Trophoblast cell (in vitro differentiated cells and primary cell): ENCODE measurements around the gene CLEC16A.

Source experiments
- DNase-seq, 2 donors: peaks; one replicate each; pipeline ENCODE4 v3.0.0-alpha.2; 2016
- H2AFZ ChIP-seq: 2 replicates; pipeline ENCODE4 v1.6.1; 2013; ENCODE audit warnings: low read length, moderate library complexity, mild to moderate bottlenecking; ENCODE audit not compliant: insufficient read depth, poor library complexity
- H2AK5ac ChIP-seq: 2 replicates; pipeline ENCODE4 v1.6.1; 2013; ENCODE audit warnings: mild to moderate bottlenecking, low read length
- H2BK120ac ChIP-seq: 2 replicates; pipeline ENCODE4 v1.6.1; 2013; ENCODE audit warnings: low read length, mild to moderate bottlenecking, moderate library complexity; ENCODE audit not compliant: insufficient read depth, poor library complexity
- H2BK12ac ChIP-seq: 2 replicates; pipeline ENCODE4 v1.6.1; 2013; ENCODE audit warnings: mild to moderate bottlenecking, low read length, moderate library complexity
- H2BK5ac ChIP-seq: 2 replicates; pipeline ENCODE4 v1.6.1; 2013; ENCODE audit warnings: low read length, low read depth, moderate library complexity, mild to moderate bottlenecking; ENCODE audit not compliant: poor library complexity
- H3K14ac ChIP-seq: 2 replicates; pipeline ENCODE4 v1.6.1; 2013; ENCODE audit warnings: mild to moderate bottlenecking, low read length
- H3K18ac ChIP-seq: 2 replicates; pipeline ENCODE4 v1.6.1; 2013; ENCODE audit warnings: mild to moderate bottlenecking, low read length
- H3K23ac ChIP-seq: 2 replicates; pipeline ENCODE4 v1.6.1; 2013; ENCODE audit warnings: low read length
- H3K27ac ChIP-seq: 2 replicates; pipeline ENCODE4 v1.5.1; 2013; ENCODE audit warnings: low read depth, mild to moderate bottlenecking, inconsistent platforms, low read length, moderate library complexity
- H3K27me3 ChIP-seq: 2 replicates; pipeline ENCODE4 v1.6.1; 2013; ENCODE audit warnings: inconsistent platforms, mild to moderate bottlenecking, low read length, moderate library complexity; ENCODE audit not compliant: insufficient read depth
- H3K36me3 ChIP-seq, 2 experiments: 1 replicate in 1 of 2; 2 replicates in 1 of 2; pipeline ENCODE4 v1.6.1; 2013; ENCODE audit warnings: low read length in 2 of 2, mild to moderate bottlenecking in 2 of 2, moderate library complexity in 1 of 2; ENCODE audit not compliant: insufficient read depth in 2 of 2, control insufficient read depth in 1 of 2
- H3K4ac ChIP-seq: 2 replicates; pipeline ENCODE4 v1.6.1; 2013; ENCODE audit warnings: low read depth, mild to moderate bottlenecking, low read length, moderate library complexity
- H3K4me1 ChIP-seq, 2 experiments: 1 replicate in 1 of 2; 2 replicates in 1 of 2; pipeline ENCODE4 v1.6.1; 2013; ENCODE audit warnings: low read length in 2 of 2, mild to moderate bottlenecking in 2 of 2, moderate library complexity in 1 of 2; ENCODE audit not compliant: insufficient read depth in 2 of 2, control insufficient read depth in 1 of 2
- H3K4me2 ChIP-seq: 2 replicates; pipeline ENCODE4 v1.6.1; 2013; ENCODE audit warnings: inconsistent platforms, mild to moderate bottlenecking, low read length, moderate library complexity
- H3K4me3 ChIP-seq: 2 replicates; pipeline ENCODE4 v1.5.1; 2013; ENCODE audit warnings: mild to moderate bottlenecking, low read depth, low read length, inconsistent platforms
- H3K79me1 ChIP-seq: one replicate; pipeline ENCODE4 v1.6.1; 2013; ENCODE audit warnings: low read length
- H3K79me2 ChIP-seq: 2 replicates; pipeline ENCODE4 v1.6.1; 2013; ENCODE audit warnings: low read length, mild to moderate bottlenecking; ENCODE audit not compliant: control insufficient read depth, insufficient read depth, poor library complexity
- H3K9ac ChIP-seq: 2 replicates; pipeline ENCODE4 v1.6.1; 2013; ENCODE audit warnings: mild to moderate bottlenecking, low read length
- H3K9me3 ChIP-seq: 2 replicates; pipeline ENCODE4 v1.6.1; 2013; ENCODE audit warnings: low read depth, mild to moderate bottlenecking, control low read depth, inconsistent platforms, low read length; ENCODE audit not compliant: insufficient read depth
- H4K12ac ChIP-seq: 2 replicates; pipeline ENCODE4 v1.6.1; 2013; ENCODE audit warnings: low read depth, mild to moderate bottlenecking, low read length, moderate library complexity
- H4K8ac ChIP-seq: 2 replicates; pipeline ENCODE4 v1.6.1; 2013; ENCODE audit warnings: low read depth, mild to moderate bottlenecking, low read length, moderate library complexity
- H4K91ac ChIP-seq: one replicate; pipeline ENCODE4 v1.6.1; 2013; ENCODE audit warnings: low read depth, mild to moderate bottlenecking, low read length, moderate library complexity
- WGBS: extraction: QIAGEN DNeasy Blood & Tissue Kit; methylation state at CpG from one replicate; pipeline ENCODE4 v1.1.7; 2013; ENCODE audit warnings: missing lambda C conversion rate; ENCODE audit not compliant: insufficient read length, insufficient coverage; ENCODE audit errors: extremely low coverage; 5-methylcytosine and 5-hydroxymethylcytosine counted together

The CLEC16A gene

GRCh38 chr16:11157143-11157542 is 212.8 kb downstream of the CLEC16A start:
- Histone ChIP-seq H3K4me1 (peaks cover 6 to 14% of the 10 kb centered on the region in 2 experiments), H2AK5ac (no peak overlapping the region), H2BK120ac (no peak overlapping the region), H2BK12ac (no peak overlapping the region), H3K14ac (no peak overlapping the region), H4K12ac (no peak overlapping the region), H3K23ac (no peak overlapping the region), H2BK5ac (no peak overlapping the region), H3K18ac (no peak overlapping the region), H4K91ac (no peak overlapping the region), H3K4ac (no peak overlapping the region), H3K4me3 (no peak overlapping the region), H3K9me3 (no peaks in the 10 kb centered on the region), H3K79me2 (no peaks in the 10 kb centered on the region), H3K36me3 (no peaks in the 10 kb centered on the region), H2AFZ (no peak overlapping the region), H3K4me2 (no peak overlapping the region), H3K27me3 (no peaks in the 10 kb centered on the region), H4K8ac (no peak overlapping the region), H3K79me1 (peaks cover 3% of the 10 kb centered on the region), H3K27ac (no peak overlapping the region), H3K9ac (no peak overlapping the region)
- no CpG with 5 or more reads among the region's 7 CpGs for WGBS
- DNase-seq = no peak

GRCh38 chr16:11158018-11158417 is 213.7 kb downstream of the CLEC16A start:
- DNase-seq = peak; percentile 13 to 45
- H2AFZ ChIP-seq = no peak overlapping the region
- no peak overlapping the region for H2BK5ac ChIP-seq
- no peaks in the 10 kb centered on the region for H3K79me2 ChIP-seq
- H3K79me1 ChIP-seq = peaks cover 3% of the 10 kb centered on the region
- H3K36me3 ChIP-seq = no peaks in the 10 kb centered on the region
- no peak overlapping the region for H2BK120ac ChIP-seq
- H3K9ac ChIP-seq = no peak overlapping the region
- H2BK12ac ChIP-seq = no peak overlapping the region
- no peak overlapping the region for H3K18ac ChIP-seq
- no peak overlapping the region for H3K4me3 ChIP-seq
- H3K4me1 ChIP-seq = peaks cover 6 to 14% of the 10 kb centered on the region in 2 experiments
- H4K91ac ChIP-seq = no peak overlapping the region
- no peaks in the 10 kb centered on the region for H3K9me3 ChIP-seq
- H3K14ac ChIP-seq = no peak overlapping the region
- H3K23ac ChIP-seq = no peak overlapping the region
- H4K8ac ChIP-seq = no peak overlapping the region
- no peak overlapping the region for H4K12ac ChIP-seq
- no peak overlapping the region for H3K4ac ChIP-seq
- H2AK5ac ChIP-seq = no peak overlapping the region
- no CpG with 5 or more reads among the region's 12 CpGs for WGBS
- no peak overlapping the region for H3K27ac ChIP-seq
- no peaks in the 10 kb centered on the region for H3K27me3 ChIP-seq
- H3K4me2 ChIP-seq = no peak overlapping the region

DNA sequence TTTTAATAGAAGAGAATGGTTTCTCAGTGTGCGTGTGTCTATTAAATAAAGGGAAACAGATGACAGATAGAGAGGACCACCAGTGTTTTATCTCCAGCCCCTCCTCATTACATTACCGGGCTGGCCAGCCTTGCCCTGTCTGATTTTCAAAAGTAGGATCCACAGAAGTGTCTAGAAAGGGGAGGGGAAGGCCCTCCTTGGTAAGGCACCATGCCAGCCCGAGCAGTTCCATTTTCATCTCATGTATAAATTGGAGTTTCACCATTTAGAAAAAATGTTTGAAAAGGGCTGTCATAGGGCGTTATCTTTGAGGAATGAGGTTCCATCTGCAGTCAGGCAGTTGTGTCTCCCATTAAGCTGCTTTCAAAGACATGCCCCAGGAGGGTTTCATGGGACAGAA is 214.9 kb downstream of the CLEC16A start:
- H3K14ac ChIP-seq = no peak overlapping the region
- H2BK5ac ChIP-seq = no peak overlapping the region
- H3K27ac ChIP-seq = no peak overlapping the region
- DNase-seq = no peak
- H3K36me3 ChIP-seq = no peaks in the 10 kb centered on the region
- H2BK120ac ChIP-seq = no peak overlapping the region
- no peak overlapping the region for H3K4ac ChIP-seq
- H3K79me1 ChIP-seq = peaks cover 3% of the 10 kb centered on the region
- H2AK5ac ChIP-seq = no peak overlapping the region
- H3K9ac ChIP-seq = no peak overlapping the region
- H3K4me3 ChIP-seq = no peak overlapping the region
- no peak overlapping the region for H4K91ac ChIP-seq
- H3K23ac ChIP-seq = no peak overlapping the region
- H3K4me1 ChIP-seq = peaks cover 6 to 14% of the 10 kb centered on the region in 2 experiments
- H3K27me3 ChIP-seq = no peaks in the 10 kb centered on the region
- no peaks in the 10 kb centered on the region for H3K79me2 ChIP-seq
- no peak overlapping the region for H4K8ac ChIP-seq
- no peak overlapping the region for H2AFZ ChIP-seq
- H3K4me2 ChIP-seq = no peak overlapping the region
- H4K12ac ChIP-seq = no peak overlapping the region
- H3K9me3 ChIP-seq = no peaks in the 10 kb centered on the region
- H2BK12ac ChIP-seq = no peak overlapping the region
- no CpG with 5 or more reads among the region's 4 CpGs for WGBS
- H3K18ac ChIP-seq = no peak overlapping the region

DNA sequence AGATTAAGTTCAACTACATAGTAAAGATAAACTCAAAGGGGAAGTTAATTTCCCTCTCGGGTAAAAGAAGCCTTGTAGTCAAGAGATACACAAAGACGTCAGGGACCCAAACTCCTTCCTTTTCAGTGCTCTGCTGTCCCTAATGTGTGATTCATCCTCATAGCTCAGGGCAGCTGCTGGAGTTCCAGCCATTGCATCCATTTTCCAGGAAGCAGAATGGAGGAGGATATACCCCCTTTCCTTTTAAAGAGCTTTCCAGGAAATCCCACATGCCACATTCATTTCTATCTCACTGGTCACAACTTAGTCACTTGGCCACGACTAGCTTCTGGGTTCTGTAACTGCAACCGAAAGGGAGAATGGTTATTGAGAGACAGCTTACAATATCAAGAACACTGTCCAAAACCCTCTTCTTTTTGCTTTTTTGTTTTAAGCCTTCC is 216.3 kb downstream of the CLEC16A start:
- H3K14ac ChIP-seq = no peak overlapping the region
- peaks cover 3% of the 10 kb centered on the region for H3K79me1 ChIP-seq
- peak; percentile 46 to 76 for DNase-seq
- H3K18ac ChIP-seq = no peak overlapping the region
- no peaks in the 10 kb centered on the region for H3K9me3 ChIP-seq
- H4K91ac ChIP-seq = no peak overlapping the region
- no CpG with 5 or more reads among the region's 4 CpGs for WGBS
- no peak overlapping the region for H2AK5ac ChIP-seq
- H4K8ac ChIP-seq = no peak overlapping the region
- H2BK12ac ChIP-seq = no peak overlapping the region
- no peaks in the 10 kb centered on the region for H3K27me3 ChIP-seq
- peaks cover 4 to 6% of the 10 kb centered on the region in 2 experiments for H3K4me1 ChIP-seq
- H3K4ac ChIP-seq = no peak overlapping the region
- H4K12ac ChIP-seq = no peak overlapping the region
- no peaks in the 10 kb centered on the region for H3K36me3 ChIP-seq
- no peaks in the 10 kb centered on the region for H3K79me2 ChIP-seq
- H3K9ac ChIP-seq = no peak overlapping the region
- H3K4me2 ChIP-seq = no peak overlapping the region
- no peak overlapping the region for H2AFZ ChIP-seq
- no peak overlapping the region for H3K23ac ChIP-seq
- H3K27ac ChIP-seq = no peak overlapping the region
- H2BK5ac ChIP-seq = no peak overlapping the region
- no peak overlapping the region for H3K4me3 ChIP-seq
- no peak overlapping the region for H2BK120ac ChIP-seq
